Measurements from ENCODE around the gene PRM1. TPM values are rescaled to one million over a fixed set of nuclear protein-coding genes. Genes with fewer than 3 reads are reported as not detected.

Gene PRM1
- polyA plus RNA-seq, 2 of the 4 experiments (the other 2 are of a cell fraction) = not detected

GRCh38 chr16:11268921-11269375 is 12.2 kb downstream of the PRM1 start, which contains the start of gene TNP2:
Gene TNP2 (minus strand): TSS chr16:11269325. CDS start chr16:11269262, 63 bp downstream.
- DNase-seq (ENCODE audit: low read depth in 1 of 2, low spot score in 1 of 2) (no peak), FAIRE-seq (no peak), ATAC-seq (no peak)
- ChIA-PET CTCF (interaction anchor here (0.9 to 9.1 kb wide), 3 partner anchors 12 to 305 kb away, joined by 4 to 66 read pairs (median 5); partner anchors contain the start of gene SOCS1), POLR2A (interaction anchor here (0.8 to 1.3 kb wide), 2 partner anchors 13 to 317 kb away, joined by 3 to 9 read pairs; partner anchors contain the start of genes LITAF and SOCS1)
- Histone ChIP-seq H3K4me1 (no peaks in the 10 kb centered on the region), H3K4me3 (no peak within 1 kb of the TSS), H3K9me3 (no peaks in the 10 kb centered on the region), H3K27ac (no peak within 1 kb of the TSS), H3K4me2 (no peak within 1 kb of the TSS)
- no peak for TF ChIP-seq REST (IDR thresholded peaks at IDR 0.05)
- no peak for TF ChIP-seq RCOR1 (IDR thresholded peaks at IDR 0.05; ENCODE audit: low read depth, low read length)
- no peak for TF ChIP-seq MAX (IDR thresholded peaks at IDR 0.05)
- no peak for TF ChIP-seq TP53 (CRISPR knock-in tag; IDR thresholded peaks at IDR 0.05)
- TF ChIP-seq CBX2 (IDR thresholded peaks at IDR 0.05; ENCODE audit: borderline replicate concordance, low read depth) = no peak
- TF ChIP-seq EP300 (IDR thresholded peaks at IDR 0.05) = no peak
- TF ChIP-seq NPAS2 (CRISPR knock-in tag; IDR thresholded peaks at IDR 0.05; ENCODE audit: borderline replicate concordance) = no peak
- no peak for TF ChIP-seq POLR2AphosphoS2 (conservative IDR thresholded peaks at IDR 0.05; ENCODE audit: low read length)
- 58% methylated on average over 9 of the region's 11 CpGs for WGBS (ENCODE audit: missing lambda C conversion rate)

- ATAC-seq = no peak
- TF ChIP-seq HEYL (CRISPR knock-in tag; IDR thresholded peaks at IDR 0.05) (no peak), BCL3 (IDR thresholded peaks at IDR 0.05) (no peak), SREBF2 (IDR thresholded peaks at IDR 0.05) (no peak), HDAC2 (IDR thresholded peaks at IDR 0.05) (no peak), PHF8 (IDR thresholded peaks at IDR 0.05; ENCODE audit: borderline replicate concordance, low read depth) (no peak), MAZ (IDR thresholded peaks at IDR 0.05; ENCODE audit: borderline replicate concordance, low read depth, low read length) (no peak), EHF (CRISPR knock-in tag; IDR thresholded peaks at IDR 0.05) (no peak), JUN (IDR thresholded peaks at IDR 0.05) (no peak), RNF2 (IDR thresholded peaks at IDR 0.05; ENCODE audit: borderline replicate concordance, low read depth) (no peak), RCOR1 (IDR thresholded peaks at IDR 0.05; ENCODE audit: low read depth, low read length) (no peak), KDM5A (IDR thresholded peaks at IDR 0.05) (no peak), JUNB (IDR thresholded peaks at IDR 0.05) (no peak)
- Histone ChIP-seq H3K4me1 (no peaks in the 10 kb centered on the region), H3K27ac (no peak overlapping the region), H3K4me3 (no peak overlapping the region), H3K9me3 (no peaks in the 10 kb centered on the region), H3K4me2 (no peak overlapping the region)
- no peak for FAIRE-seq
- 70% methylated on average over 7 of the region's 7 CpGs for WGBS (ENCODE audit: missing lambda C conversion rate)
- CTCF ChIA-PET = interaction anchor here (1.1 to 3.6 kb wide), 3 partner anchors 10 to 301 kb away, joined by 3 to 17 read pairs (median 10); no protein-coding TSS in a partner anchor
- no peak for DNase-seq (ENCODE audit: low read depth in 1 of 2, low spot score in 1 of 2)
- POLR2A ChIA-PET = no interaction called here
Observed at GRCh38 chr16:11265124-11265523, 16.0 kb downstream of the PRM1 start.
